Stimulated activated CD4-positive, alpha-beta T cell treated with anti-CD3 and anti-CD28 coated beads, Interleukin-2, amount 100 ng/mL, for 24 hours (primary cell): ENCODE data around the gene PAX5.
"Not testable (repeated sequence)": the region's sequence is repeated elsewhere in the genome, so short reads cannot be mapped to it uniquely, and the experiment has no call there.

ENCODE experiments used
- DNase-seq, 2 donors: peaks; one replicate each; pipeline ENCODE4 v3.0.0-alpha.2; 2020

The PAX5 gene

DNA sequence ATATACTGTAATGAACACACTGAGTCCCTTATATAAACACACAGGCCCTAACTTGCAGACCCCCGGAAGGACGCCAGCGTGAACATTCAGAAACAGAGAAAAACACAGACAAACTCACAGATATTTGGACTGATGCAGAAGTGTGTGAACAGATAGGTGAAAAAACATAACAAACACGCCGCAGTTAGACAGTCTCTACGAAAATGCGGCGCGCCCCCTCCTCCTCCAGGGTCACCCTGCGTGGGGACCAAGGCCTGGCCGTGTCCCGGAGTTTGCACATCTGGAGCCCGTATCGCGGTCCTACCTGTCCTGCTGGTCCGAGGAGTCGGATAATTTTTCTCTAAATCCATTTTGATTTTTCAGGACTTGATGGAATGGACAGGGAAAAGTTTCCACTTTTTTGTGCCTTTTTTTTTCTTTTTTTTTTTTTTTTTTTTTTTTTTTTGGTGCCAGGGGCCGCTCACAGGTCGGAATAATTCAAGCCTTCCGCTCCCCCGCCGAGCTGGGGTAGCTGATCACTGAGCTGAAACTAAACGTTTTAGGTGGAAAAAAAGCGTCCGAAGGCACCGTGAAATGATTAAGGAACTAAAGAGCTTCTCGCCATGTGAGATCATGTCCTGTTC, at the start of gene PAX5:
Gene PAX5 (minus strand): TSS at position 587 of the 623 bp plus-strand sequence. CDS start 237 bp downstream, at position 350.
- no peak for DNase-seq

DNA sequence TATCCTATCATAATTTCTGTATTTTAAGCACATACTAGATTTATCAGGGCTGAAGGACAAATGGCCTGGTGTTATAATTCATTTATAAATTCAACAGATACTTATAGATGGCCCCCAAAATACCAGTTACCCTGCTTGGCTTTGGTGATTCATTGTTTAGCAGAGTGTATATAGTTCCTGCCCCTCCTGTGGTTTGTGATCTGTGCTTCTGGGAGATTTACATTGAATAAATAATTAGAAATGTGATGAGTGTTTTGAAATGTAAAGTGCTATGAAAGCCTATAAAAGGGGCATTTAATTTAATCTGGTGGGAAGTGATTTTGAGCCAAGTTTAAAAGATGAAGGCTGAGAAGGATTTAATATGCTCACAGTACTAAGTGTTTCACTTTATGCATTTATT, 49.6 kb upstream of the PAX5 start:
- no peak for DNase-seq

DNA sequence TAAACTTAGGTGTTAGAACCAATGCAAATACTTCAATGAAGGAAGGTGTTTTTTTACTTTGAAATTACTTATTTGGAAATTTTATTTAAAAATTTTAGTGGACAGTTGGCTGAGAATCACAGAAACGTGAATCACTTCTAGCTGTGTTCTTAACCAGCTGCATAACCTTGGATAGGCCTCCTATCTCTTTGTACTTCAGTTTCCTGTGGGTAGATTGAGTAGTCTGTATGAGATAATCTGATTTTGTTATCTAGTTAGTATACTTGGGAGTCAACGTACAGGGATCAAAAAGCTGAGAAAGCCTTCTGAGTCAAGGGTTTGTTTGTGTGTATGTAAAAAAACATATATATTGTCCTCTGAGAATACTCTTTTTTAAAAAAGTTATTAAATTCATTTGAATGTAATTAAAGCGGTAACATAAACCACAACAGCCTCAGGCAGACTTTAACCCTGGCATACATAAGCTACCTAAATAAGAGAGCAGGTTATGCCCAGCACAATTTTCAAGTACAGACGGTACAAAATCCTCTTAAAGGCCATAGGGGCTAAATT, 48.2 kb upstream of the PAX5 start:
- DNase-seq: no peak

DNA sequence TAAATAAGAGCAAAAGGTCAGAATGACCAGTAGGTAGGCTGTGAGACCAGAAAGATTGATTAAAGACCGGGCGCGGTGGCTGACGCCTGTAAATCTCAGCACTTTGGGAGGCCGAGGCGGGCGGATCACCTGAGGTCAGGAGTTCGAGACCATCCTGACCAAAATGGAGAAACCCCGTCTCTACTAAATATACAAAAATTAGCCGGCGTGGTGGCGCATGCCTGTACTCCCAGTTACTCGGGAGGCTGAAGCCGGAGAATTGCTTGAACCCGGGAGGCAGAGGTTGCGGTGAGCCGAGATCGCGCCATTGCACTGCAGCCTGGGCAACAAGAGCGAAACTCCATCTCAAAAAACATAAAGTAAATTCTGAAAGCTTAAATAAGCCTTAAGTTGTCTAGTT, 47.4 kb upstream of the PAX5 start:
- DNase-seq: not testable (repeated sequence)

DNA sequence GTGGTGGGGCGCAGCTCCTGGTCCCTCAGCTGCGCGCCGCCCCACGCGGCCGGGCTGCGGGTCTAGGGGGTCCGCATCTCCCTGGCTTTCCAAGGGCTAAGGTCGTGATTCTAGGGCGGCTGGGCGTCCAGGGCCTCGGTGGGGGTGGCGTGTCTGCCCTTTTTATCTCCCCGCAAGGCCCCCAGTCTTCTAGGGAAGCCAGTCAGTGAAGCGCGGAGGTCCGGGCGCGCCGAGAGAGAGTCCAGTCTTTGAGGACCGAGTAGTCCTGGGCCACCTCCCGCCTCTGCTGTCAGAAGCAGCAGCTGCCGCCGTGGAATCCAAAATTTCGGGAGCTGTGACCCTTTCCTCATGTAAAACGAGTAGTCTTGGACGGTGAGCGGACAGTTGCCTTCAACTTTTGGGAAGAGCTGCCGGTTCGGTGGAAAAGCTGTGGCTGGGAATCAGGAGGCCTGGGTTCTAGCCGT, 46.1 kb upstream of the PAX5 start:
- DNase-seq: not testable (repeated sequence)

DNA sequence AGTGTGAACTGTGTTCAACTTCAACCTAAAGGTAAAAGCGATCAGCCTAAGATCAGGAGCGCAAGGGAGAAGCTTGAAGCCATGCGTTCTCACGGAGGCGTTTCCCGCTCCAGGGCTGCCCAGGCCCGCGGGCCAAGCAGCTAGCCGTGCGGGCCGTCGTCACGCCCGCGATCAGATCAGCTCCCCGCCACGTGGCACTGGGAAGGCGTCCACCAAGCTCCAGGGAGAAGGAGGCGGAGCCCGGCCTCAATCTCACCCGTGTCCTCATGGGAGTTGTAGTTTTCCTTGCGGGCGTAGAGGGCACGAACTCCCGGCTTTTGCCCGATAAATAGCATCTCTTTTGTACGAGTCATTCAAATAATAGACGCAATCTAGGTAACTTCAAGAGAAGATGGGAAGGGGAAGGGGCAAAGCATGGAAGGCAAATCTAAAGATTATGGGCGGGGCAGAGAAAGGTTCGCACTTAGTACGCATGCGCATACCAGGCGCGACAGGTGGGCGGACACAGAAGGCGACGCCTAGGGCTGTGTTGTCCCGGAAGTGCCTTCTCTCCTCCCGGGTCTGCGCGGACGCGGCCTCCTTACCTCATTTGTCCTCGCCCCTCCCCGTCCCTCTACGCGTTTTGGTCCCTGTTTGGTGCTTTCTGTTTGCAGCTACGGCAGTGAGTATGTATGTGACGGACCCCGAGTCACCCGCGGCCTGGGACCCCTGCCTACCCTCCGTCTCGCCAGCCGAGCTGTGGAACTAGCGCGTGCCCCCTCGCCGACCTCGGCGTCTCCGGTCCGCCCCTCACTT, 45.5 kb upstream of the PAX5 start:
- peak; percentile 91 to 93 for DNase-seq

DNA sequence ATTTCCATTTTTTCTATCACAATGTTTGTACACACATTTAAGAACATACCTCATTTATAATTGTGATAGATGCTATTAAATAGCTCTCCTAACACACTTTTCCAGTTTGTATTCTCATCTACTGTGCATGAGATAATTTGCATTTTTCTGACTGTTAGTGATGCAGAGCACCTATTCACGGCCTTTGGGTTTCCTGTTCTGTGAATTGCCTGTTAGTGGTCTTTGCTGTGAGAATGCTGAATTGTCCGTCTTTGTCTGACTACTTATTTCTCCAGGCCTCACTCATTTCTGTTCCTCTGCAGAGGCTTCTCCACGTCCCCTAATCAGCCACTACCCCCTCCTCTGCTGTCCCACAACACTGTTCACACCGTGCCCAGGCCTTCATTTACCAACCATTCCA, 40.7 kb upstream of the PAX5 start:
- DNase-seq: not testable (repeated sequence)

DNA sequence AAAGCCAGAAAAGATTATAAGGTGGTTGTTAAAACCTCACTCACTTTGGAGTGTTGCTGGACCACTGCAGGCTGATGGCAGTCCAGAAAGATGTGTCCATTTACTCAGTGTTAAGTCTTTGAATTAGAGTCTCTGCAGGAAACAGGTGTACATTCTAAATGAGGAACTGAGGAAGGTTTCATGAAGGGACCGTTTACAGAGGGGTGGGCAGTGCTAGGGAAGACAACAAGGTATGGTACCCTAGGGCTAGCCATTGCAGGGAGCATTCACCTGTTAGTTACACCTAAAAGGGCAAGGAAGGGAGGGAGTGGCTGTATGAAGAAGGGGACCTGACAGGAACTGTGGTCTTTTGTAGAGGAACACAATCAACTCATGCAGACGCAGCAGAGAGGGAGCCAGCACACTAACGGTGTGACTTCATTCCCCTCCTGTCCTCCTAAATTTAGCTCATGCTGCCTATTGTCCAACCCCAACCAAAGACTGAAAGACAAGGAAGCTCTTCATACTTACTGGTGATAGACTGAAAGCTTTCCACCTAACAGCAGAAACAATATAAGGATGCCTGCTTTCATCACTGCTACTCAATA, 32.2 kb upstream of the PAX5 start:
- no peak for DNase-seq

DNA sequence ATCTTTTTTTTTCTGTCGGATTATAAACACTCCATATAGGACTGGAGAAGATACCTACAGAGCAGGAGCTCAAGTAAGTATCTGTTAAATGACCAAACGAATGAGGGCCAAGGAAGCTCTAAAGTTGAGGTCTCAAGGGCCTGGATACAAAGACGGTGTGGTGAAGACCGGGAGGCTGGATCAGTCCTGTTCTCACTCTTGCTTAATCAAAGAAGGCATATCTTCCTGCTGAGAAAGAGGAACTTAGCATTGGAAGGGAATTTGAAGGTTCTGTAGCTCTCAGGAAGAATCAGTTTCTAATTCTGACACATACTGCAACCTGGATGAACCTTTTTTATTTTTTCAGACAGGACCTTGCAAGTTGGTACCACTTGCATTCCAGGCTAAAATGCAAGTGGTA, 28.3 kb upstream of the PAX5 start:
- DNase-seq: no peak

DNA sequence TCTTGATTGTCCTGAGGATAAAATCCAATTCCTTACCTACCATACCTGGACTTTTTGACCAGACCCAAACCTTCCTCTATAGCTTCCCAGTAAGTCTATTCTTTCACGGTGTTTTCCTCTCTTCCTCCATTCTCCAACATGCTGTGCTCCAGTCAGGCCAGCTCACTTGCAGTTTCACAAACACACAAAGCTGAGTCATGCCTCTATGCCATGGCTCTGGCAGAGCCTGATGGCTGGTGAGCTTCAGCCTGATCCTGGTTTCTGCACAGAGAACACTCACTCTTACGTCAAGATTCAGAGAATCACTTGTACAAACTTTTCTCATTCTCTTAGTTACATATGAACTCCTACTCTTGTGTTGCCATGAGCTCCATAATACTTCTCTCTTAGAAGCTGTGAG, 27.7 kb upstream of the PAX5 start:
- no peak for DNase-seq

DNA sequence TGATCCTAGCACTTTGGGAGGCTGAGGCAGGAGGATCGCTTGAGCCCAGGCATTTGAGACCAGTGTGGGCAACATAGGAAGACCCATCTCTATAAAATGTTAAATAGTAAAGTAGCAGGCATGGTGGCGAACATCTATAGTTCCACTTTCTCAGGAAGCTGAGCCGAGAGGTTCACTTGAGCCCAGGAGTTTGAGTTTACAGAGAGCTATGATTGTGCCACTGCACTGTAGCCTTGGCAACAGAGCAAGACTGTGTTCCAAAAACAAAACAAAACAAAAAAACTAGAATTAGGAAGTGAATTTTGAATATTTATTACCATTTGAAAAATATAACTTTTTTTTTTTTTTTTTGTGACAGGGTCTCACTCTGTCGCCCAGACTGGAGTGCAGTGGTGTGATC, 26.8 kb upstream of the PAX5 start:
- DNase-seq: no peak

DNA sequence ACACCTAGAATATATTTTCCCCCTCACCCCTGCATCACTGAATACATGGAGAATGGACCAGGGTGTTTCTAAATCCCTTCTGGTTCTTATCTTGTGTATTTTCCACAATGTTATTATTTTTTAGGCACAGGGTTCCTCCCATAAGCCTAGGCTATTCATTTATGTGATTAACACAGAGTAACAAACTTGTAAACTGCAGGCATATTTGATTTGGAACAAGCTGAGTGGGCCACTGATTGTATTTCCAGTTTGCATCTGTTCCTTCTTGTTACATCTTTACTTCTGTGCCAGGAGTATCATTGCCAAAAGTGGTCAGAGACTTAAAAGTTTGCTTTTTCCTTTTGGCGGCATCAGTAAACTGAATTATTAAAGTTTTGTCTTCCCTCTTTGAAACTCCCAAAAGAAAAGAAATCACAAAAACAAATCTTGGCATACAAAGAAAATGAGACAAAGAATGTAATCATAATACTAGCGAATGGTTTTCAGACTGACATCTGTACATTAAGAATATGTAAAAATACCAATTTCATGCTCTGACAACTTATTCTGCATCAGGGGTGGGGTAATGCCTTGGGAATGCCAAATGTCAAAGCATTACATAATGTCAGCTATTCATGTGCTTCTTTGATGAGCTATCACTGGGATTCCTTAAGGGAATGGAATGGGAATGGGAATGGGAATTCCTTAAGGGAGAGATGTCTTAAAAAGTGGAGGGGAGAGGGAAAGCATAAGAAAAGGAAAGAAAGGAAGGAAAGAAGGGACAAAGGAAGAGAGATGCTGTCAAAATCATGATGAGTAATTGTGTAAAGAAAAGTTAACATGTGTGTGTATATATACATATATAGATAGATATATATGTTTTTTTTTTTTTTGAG, 22.2 kb upstream of the PAX5 start:
- DNase-seq: no peak

DNA sequence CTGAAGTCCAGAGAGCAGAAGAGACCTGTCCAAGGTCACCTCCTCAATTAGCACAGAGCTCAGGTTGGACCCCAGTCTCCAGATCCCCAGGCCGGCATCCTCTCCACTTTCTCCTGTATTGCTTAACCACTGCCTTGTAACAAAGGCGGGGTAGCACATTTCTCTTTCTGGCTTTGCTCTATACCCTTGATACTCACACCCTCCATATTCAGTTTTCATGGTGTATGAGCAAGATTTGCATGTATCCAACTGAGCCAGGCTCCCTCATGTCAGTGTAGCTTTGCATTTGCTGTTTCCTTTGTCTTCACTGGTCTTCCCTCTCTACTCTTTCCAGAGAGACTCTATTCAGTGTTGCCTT, 20.3 kb upstream of the PAX5 start:
- DNase-seq: not testable (repeated sequence)

DNA sequence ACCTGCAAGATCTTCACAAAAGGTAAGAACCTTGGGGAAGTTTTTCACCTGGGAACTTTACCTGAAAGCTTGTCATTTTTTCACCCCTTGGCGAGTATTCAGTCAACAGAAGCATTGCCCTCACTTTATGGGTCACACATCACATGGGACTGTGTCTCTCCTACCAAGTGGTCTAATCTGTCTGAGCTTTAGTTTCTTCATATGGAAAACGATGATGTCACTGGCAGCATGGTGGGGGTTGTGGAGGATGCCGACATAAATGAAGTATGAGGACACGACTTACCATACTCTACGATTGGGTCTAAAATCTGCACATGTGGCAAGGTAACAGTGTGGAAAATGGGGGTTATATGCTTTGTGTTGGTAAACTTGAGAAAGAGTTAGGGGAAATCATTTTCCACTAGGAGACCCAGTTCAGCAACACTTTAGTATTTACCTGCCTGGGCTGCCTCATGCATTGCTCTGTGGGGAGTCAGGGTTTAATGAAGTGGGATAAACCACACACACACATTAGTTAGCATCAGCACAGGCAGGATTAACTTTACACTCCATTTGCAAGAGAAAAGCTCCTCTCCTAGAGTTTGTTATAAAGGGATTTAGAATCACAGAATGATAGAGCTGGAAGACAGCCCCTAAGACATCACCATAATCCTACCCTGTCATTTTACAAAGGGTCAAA, 19.8 kb upstream of the PAX5 start:
- DNase-seq: no peak

DNA sequence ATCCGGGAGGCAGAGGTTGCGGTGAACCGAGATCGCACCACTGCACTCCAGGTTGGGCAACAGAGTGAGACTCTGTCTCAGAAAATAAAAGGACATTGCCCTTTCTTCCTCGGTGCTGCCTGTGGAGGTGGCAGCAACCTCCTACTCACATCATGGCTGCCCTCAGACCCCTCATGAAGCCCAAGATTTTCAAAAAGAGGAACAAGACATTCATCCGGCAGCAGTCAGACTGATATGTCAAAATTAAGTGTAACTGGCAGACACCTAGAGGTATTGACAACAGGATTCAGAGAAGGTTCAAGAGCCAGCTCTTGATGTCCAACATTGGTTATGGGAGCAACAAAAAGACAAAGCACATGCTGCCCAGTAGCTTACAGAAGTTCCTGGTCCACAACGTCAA, 12.6 kb upstream of the PAX5 start:
- no peak for DNase-seq

DNA sequence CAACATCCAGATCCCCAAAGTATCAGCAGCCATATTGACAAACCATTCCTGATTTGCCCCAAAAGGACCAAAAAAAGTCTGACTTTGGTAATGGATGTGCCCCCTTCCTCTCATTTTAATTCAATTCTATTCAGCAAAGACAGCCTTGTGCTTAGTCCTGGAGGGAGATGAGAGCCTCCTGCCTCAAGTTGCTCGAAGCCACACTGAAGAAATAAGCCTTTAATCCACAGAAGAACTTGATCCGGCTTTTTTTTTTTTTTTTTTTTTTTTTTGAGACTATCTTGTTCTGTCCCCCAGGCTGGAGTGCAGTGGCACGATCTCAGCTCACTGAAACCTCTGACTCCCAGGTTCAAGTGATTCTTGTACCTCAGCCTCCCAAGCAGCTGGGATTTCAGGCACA, 8.4 kb upstream of the PAX5 start:
- DNase-seq: no peak

DNA sequence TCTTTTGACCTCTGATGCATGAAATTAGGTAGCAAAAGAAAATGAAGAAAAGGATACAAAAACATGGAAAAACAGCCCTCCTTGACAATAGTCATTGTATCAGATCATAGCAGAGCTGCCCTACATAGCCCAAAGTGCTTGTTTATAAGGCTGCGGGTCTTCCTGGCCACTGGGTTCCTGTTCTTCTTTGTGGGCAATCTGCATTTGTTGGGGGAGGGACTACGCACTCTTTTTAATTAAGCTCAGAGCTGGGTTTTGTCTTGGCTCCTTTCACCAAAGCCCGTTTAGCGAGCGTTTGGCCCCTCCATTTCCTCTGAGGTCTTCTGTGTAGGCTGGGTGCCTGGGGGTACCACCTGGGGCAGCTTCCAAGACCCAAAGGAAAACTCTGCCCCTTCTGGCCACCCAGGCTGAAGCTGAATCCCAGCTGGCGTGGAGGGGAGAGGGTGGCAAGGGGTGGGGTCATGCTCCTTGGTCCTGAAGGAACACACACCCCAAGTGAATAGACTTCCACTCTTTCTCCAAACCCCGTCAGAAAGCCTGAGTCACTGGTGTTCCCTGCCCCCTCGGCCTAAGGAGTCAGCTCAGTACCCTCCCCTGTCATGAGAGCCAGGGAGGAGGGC, 6.5 kb upstream of the PAX5 start:
- DNase-seq: no peak

DNA sequence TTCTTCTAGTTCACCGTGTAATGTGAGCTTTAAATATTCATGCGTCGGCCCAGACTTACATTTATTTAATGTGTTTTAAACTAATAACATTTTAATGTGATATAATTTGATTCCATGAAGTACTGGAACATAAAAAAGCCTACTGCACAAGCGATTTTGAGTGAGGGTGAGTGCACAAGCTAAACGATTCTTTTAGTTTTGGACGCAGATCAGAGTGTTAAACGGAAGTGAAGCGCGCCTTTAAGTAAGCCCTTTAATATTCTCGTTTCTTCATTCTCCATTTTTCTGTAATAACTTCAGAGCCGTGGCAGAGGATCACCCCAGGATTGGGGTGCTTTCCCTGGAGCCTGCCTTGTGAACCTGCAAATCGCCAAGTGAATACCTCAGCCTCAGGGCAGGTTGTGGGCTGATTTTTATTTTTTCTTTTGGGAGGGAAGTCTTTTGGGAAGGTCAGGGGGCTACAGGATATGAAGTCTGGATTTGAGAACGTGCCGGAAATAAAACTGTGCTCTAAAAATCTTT, 4.9 kb upstream of the PAX5 start:
- no peak for DNase-seq

DNA sequence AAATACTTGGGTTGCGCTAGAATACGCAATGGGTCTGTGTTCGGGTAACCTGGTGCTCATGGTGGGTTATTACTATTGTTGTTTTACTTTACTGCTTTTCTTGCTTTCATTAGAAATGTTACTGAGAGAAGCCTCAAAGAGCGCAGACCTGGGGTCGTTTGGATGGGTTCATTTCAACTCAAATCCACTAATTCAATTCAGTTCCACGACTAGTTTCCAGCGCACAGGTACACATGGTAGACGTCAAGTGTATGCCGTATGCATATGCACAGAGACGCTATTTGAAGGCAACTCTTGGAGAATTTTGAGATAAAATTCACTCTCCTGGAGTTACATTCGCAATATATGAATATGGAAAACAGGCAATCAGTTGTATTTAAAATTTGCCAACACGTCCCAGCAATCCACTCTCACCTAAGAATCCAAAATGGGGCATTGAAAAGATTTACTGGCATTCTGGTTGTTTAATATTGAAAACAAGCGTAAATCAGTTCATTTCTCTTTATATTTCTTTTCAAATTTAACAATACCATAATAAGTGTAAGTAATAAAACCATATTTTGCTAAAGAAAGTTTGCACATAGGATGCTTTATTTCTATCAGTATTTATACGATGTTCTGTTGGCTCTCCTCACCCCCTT, 4.4 kb upstream of the PAX5 start:
- DNase-seq: no peak

DNA sequence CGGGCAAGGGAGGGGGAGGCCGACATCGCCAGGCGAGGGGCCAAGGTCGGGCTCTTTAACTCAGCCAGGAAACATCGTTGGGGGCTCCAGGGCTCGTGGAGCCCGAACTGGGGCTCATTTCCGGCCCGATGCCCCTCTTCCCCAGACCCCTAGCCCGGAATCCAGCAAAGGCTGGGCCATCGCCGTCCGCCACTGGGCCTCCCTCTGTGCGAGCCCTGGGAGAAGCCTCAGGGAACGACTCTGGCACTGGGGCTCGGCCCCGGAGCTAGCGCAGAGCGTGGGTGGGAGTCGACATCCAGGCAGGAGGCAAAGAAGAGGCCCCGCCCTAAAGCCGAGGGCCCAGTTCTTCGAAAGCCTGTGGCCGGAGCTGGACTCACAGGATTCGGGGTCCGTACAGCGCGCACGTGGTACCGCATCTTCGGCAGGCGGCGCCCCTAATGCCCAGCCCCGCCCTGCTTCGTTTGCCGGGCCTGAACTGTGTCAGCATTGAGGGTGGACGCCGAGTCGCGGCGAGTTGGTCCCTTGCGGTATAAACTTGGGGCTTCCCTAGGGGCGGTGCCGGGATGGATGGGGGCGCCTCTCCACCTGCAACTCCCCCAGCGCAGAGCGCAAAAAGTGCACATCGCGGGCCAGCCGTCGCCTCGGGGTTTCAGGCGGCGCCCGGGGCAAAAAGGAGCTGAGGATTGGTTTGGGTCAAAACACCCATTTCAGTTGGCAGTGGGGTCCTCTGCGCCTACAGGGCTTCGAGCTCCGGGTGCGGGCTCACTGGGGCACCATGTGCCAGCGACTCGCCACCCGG, 3.6 kb upstream of the PAX5 start:
- peak in 1 of 2 donors; percentile 36 for DNase-seq
